HG03039 (cell line): ENCODE results near the gene ZEB1.
"Not testable (repeated sequence)": the region's sequence is repeated elsewhere in the genome, so short reads cannot be mapped to it uniquely, and the experiment has no call there.

Experiments used
- ATAC-seq: cut with Tn5 transposase; IDR thresholded peaks from one replicate; pipeline ENCODE4 v1.9.1; 2021; ENCODE audit warnings: mild to moderate bottlenecking, moderate library complexity; ENCODE audit not compliant: unreplicated experiment

Gene ZEB1

GRCh38 chr10:31419394-31420063 lies 100.5 kb downstream of the ZEB1 start:
- no peak for ATAC-seq

GRCh38 chr10:31421322-31421721 lies 102.3 kb downstream of the ZEB1 start:
- ATAC-seq, result no peak

GRCh38 chr10:31422634-31423033 lies 103.6 kb downstream of the ZEB1 start:
- ATAC-seq, result no peak

GRCh38 chr10:31424473-31424872 lies 105.5 kb downstream of the ZEB1 start:
- no peak for ATAC-seq

GRCh38 chr10:31426401-31426800 lies 107.4 kb downstream of the ZEB1 start:
- no peak for ATAC-seq

- not testable (repeated sequence) for ATAC-seq
Observed at GRCh38 chr10:31427334-31427733, 108.3 kb downstream of the ZEB1 start.

GRCh38 chr10:31428499-31428898 lies 109.5 kb downstream of the ZEB1 start:
- not testable (repeated sequence) for ATAC-seq

GRCh38 chr10:31431021-31431420 lies 112.0 kb downstream of the ZEB1 start:
- ATAC-seq, result no peak

GRCh38 chr10:31437959-31438358 lies 118.9 kb downstream of the ZEB1 start:
- no peak for ATAC-seq

GRCh38 chr10:31451766-31452165 lies 132.8 kb downstream of the ZEB1 start:
- no peak for ATAC-seq

- no peak for ATAC-seq
Observed at GRCh38 chr10:31456468-31456867, 137.5 kb downstream of the ZEB1 start.

GRCh38 chr10:31457858-31458257 lies 138.8 kb downstream of the ZEB1 start:
- ATAC-seq, result no peak

- no peak for ATAC-seq
Observed at GRCh38 chr10:31458974-31459373, 140.0 kb downstream of the ZEB1 start.

- ATAC-seq, result no peak
Observed at GRCh38 chr10:31460242-31460641, 141.2 kb downstream of the ZEB1 start.

GRCh38 chr10:31464552-31464951 lies 145.5 kb downstream of the ZEB1 start:
- ATAC-seq, result no peak

- ATAC-seq, result no peak
Observed at GRCh38 chr10:31466313-31466712, 147.3 kb downstream of the ZEB1 start.

GRCh38 chr10:31467791-31468535 lies 148.9 kb downstream of the ZEB1 start:
- no peak for ATAC-seq

- no peak for ATAC-seq
Observed at GRCh38 chr10:31468536-31468859, 149.5 kb downstream of the ZEB1 start.

- ATAC-seq, result no peak
Observed at GRCh38 chr10:31475519-31475918, 156.5 kb downstream of the ZEB1 start.

GRCh38 chr10:31476088-31476487 lies 157.1 kb downstream of the ZEB1 start:
- no peak for ATAC-seq

GRCh38 chr10:31477584-31477983 lies 158.6 kb downstream of the ZEB1 start:
- ATAC-seq, result no peak

GRCh38 chr10:31479752-31480151 lies 160.7 kb downstream of the ZEB1 start:
- ATAC-seq, result no peak

- ATAC-seq, result no peak
Observed at GRCh38 chr10:31483546-31483945, 164.5 kb downstream of the ZEB1 start.
